Activated CD8-positive, alpha-beta T cell treated with anti-CD3 and anti-CD28 coated beads for 36 hours (primary cell): ENCODE measurements around the gene LNP1. TPM values are rescaled to one million over a fixed set of nuclear protein-coding genes. Genes with fewer than 3 reads are reported as not detected.
"Not testable (repeated sequence)": the region's sequence is repeated elsewhere in the genome, so short reads cannot be mapped to it uniquely, and the experiment has no call there.

Experiments used
- ATAC-seq: fragments of 200-7000 bp; cut with Tn5 transposase; one replicate; pipeline ENCODE4 v1.10.0; 2021; ENCODE audit warnings: mild to moderate bottlenecking, moderate library complexity
- CTCF ChIA-PET: fragments of 350-600 bp; sonication (Branson Sonifier 250); formaldehyde crosslinking; loops from one replicate; lab custom pipeline; 2021; ENCODE audit warnings: antibody characterized with exemption; lab: Charles Lee
- POLR2A ChIA-PET: fragments of 350-600 bp; sonication (Branson Sonifier 250); formaldehyde crosslinking; loops from one replicate; lab custom pipeline; 2021; ENCODE audit warnings: antibody characterized with exemption; lab: Charles Lee
- DNase-seq: peaks from one replicate; pipeline ENCODE4 v3.0.0-alpha.2; 2020
- H3K27ac Mint-ChIP-seq: one replicate; pipeline ENCODE4 v1.8.0; 2021; ENCODE audit warnings: mild to moderate bottlenecking, mixed read lengths
- H3K27me3 Mint-ChIP-seq: one replicate; pipeline ENCODE4 v1.8.0; 2021; ENCODE audit warnings: mixed read lengths
- H3K36me3 Mint-ChIP-seq: one replicate; pipeline ENCODE4 v1.8.0; 2021; ENCODE audit warnings: low read depth, mixed read lengths
- H3K4me1 Mint-ChIP-seq: one replicate; pipeline ENCODE4 v1.8.0; 2021; ENCODE audit warnings: low read depth, mixed read lengths
- H3K4me3 Mint-ChIP-seq: one replicate; pipeline ENCODE4 v1.8.0; 2021; ENCODE audit warnings: mild to moderate bottlenecking, moderate library complexity, mixed read lengths
- H3K9me3 Mint-ChIP-seq: one replicate; pipeline ENCODE4 v1.8.0; 2021; ENCODE audit warnings: mixed read lengths
- intact Hi-C: fragments of 100-400 bp; cut with micrococcal nuclease; formaldehyde crosslinking; loops from one replicate; pipeline ENCODE4 v1.10.0; 2022
- total RNA-seq, 2 experiments: library from RNA; stranded (reverse); gene quantifications; one replicate each; pipeline ENCODE4 v1.2.3, GENCODE V29; 2021
- TF ChIP-seq, protein P1 (sequence below): fragments of 200-600 bp; IDR thresholded peaks from one replicate; pipeline ENCODE4 v1.8.0; 2022; ENCODE audit warnings: antibody characterized with exemption, mild to moderate bottlenecking

Gene LNP1
- total RNA-seq, 2 experiments from 2014 or later: 2.5 TPM

DNA sequence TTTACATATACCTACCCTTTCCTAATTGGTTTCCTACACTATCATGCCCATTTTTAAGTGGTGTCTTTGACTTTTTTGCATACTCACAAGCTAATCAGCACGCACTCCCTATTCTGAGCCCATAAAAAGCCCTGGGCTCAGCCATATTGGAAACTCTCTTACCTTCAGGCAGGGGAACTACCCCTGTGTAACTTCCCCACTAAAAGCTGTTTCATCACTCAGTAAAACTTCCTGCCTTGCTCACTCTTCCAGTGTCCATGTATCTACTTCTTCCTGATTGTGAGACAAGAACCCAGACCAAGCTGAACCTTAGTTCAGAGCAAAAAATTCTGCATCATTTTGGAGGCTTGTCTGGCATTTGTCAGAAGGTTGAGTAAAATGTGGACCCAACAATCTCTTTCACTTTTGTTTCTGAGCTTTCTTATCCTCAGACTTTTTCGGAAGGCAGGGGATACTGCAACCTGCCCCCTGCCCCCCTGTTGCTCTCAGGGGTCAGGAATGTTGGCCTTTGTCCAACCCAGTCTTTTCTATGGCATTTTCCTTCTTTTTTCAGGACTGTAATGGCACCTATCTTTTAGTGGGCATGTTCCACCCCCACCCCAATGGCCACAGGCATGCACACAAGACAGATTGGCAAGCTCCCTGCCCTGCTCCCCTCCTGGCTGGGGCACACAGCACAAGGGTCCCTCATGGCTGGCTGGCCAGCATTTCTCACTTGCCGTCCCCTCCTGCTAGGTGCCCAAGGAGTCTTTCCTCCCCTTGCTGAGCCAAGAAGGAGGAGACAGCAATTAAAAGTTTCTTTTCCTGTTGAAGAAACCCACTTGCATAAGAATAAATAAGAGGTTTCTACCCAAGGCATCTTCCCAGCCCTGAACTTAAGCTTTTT, 64.8 kb downstream of the LNP1 start:
- Mint-ChIP-seq H3K36me3 (peaks cover 3% of the 10 kb centered on the region), H3K4me1 (peaks cover 6% of the 10 kb centered on the region), H3K27ac (no peak overlapping the region), H3K9me3 (peaks cover 12% of the 10 kb centered on the region), H3K27me3 (no peaks in the 10 kb centered on the region), H3K4me3 (no peak overlapping the region)
- intact Hi-C loops: no loop called here
- ATAC-seq (peak; percentile 43), DNase-seq (no peak)
- POLR2A ChIA-PET: interaction anchor here (1.0 kb wide), 1 partner anchor 66 kb away, joined by 3 read pairs; no protein-coding TSS in a partner anchor
- CTCF ChIA-PET: interaction anchor here (0.9 to 1.8 kb wide), 5 partner anchors 10 to 730 kb away, joined by 3 to 9 read pairs (median 4); no protein-coding TSS in a partner anchor
- TF ChIP-seq, protein P1, sequence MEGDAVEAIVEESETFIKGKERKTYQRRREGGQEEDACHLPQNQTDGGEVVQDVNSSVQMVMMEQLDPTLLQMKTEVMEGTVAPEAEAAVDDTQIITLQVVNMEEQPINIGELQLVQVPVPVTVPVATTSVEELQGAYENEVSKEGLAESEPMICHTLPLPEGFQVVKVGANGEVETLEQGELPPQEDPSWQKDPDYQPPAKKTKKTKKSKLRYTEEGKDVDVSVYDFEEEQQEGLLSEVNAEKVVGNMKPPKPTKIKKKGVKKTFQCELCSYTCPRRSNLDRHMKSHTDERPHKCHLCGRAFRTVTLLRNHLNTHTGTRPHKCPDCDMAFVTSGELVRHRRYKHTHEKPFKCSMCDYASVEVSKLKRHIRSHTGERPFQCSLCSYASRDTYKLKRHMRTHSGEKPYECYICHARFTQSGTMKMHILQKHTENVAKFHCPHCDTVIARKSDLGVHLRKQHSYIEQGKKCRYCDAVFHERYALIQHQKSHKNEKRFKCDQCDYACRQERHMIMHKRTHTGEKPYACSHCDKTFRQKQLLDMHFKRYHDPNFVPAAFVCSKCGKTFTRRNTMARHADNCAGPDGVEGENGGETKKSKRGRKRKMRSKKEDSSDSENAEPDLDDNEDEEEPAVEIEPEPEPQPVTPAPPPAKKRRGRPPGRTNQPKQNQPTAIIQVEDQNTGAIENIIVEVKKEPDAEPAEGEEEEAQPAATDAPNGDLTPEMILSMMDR: no peak

DNA sequence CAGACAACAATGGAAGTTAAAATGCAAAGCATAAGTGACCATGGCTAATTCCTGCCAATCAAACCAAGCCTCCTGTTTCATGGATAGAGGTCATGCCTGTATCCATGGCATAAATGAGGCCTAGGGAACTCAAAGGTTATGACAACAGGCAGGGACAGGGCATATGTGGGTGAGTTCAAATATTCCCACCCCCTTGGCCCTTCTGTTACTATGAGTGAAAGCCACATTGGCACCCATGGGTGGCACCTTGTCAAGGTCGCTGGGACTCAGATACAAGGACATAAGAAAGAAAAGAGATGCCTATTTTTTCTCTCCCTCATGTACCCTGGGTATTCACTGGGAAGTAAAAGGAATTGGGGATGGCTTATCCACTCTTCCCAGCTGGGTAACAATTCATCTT, 65.8 kb downstream of the LNP1 start:
- POLR2A ChIA-PET: interaction anchor here (0.6 kb wide), 1 partner anchor 201 kb away, joined by 4 read pairs; no protein-coding TSS in a partner anchor
- CTCF ChIA-PET: interaction anchor here (1.8 kb wide), 1 partner anchor 124 kb away, joined by 4 read pairs; no protein-coding TSS in a partner anchor

DNA sequence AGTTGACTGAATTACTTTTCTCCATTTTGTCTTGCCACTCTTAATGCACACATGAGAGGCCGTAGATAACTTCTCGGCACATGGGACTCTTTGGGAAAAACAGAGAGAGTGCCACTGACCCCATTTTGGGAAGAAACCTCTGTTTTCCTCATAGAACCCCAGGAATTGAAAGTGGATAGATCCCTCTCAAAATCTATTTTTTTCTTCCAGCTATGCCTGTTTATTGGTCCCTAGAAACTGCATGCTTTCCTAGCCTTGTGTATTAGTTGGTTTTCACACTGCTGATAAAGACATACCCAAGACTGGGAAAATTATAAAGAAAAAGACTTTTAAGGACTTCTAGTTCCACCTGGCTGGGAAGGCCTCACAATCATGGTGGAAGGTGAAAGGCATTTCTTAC, 67.3 kb downstream of the LNP1 start:
- Mint-ChIP-seq H3K4me3 (no peak overlapping the region), H3K36me3 (peaks cover 3% of the 10 kb centered on the region), H3K27ac (no peak overlapping the region), H3K4me1 (peaks cover 6% of the 10 kb centered on the region), H3K27me3 (no peaks in the 10 kb centered on the region), H3K9me3 (peaks cover 14% of the 10 kb centered on the region)
- no peak for DNase-seq
- intact Hi-C loops: no loop called here
- ChIA-PET POLR2A (no interaction called here), CTCF (interaction anchor here (1.6 to 2.0 kb wide), 2 partner anchors 121 to 123 kb away, joined by 3 to 7 read pairs; no protein-coding TSS in a partner anchor)
- TF ChIP-seq, protein P1: no peak
- ATAC-seq: no peak

More for the DNA sequence above, 65.8 kb downstream of the LNP1 start:
- Mint-ChIP-seq H3K4me3 (no peak overlapping the region), H3K27me3 (no peaks in the 10 kb centered on the region), H3K9me3 (peaks cover 12% of the 10 kb centered on the region), H3K4me1 (peaks cover 6% of the 10 kb centered on the region), H3K36me3 (peaks cover 3% of the 10 kb centered on the region), H3K27ac (no peak overlapping the region)
- intact Hi-C loops: no loop called here
- DNase-seq: no peak
- no peak for ATAC-seq
- TF ChIP-seq, protein P1: no peak

DNA sequence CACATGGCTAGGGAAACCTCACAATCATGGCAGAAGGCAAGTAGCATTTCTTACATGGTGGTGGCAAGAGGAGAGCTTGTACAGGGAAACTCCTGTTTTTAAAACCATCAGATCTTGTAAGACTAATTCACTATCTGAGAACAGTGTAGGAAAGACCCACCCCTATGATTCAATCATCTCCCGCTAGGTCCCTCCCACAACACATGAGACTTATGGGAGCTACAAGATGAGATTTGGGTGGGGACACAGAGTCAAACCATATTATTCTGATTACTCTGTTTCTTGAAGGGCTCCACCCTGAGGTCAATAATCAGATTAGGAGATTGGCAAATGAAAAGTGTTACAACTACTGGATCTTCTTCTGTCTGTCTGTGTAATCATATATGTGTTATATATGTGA, 69.6 kb downstream of the LNP1 start:
- Mint-ChIP-seq H3K9me3 (peaks cover 14% of the 10 kb centered on the region), H3K27ac (no peak overlapping the region), H3K4me3 (no peak overlapping the region), H3K4me1 (peaks cover 3% of the 10 kb centered on the region), H3K27me3 (no peaks in the 10 kb centered on the region), H3K36me3 (peaks cover 3% of the 10 kb centered on the region)
- ChIA-PET CTCF (interaction anchor here (1.3 kb wide), 1 partner anchor 217 kb away, joined by 3 read pairs; no protein-coding TSS in a partner anchor), POLR2A (no interaction called here)
- intact Hi-C loops: no loop called here
- DNase-seq (no peak), ATAC-seq (no peak)
- TF ChIP-seq, protein P1: no peak

DNA sequence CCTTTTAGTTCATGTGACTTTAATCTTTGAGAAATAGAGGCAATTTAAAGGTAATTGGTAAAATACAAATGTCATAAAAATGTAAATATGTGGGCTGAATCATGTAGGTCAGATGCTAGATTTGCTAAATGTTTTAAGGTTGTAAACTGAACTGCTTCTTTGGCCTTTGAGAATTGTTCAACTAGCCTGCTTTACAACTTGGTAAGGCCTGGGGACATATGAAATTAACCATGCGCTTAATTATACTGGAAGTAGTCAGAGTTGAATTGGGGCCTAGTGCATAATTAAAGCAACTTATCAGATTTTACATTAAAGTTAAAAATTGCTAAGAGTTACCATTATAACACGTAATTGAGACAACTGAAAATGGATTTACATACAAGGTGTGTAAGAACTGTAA, 70.1 kb downstream of the LNP1 start:
- H3K4me3 Mint-ChIP-seq: no peak overlapping the region
- ChIA-PET POLR2A (no interaction called here), CTCF (interaction anchor here (1.3 kb wide), 1 partner anchor 217 kb away, joined by 3 read pairs; no protein-coding TSS in a partner anchor)
- intact Hi-C loops: no loop called here
- peaks cover 3% of the 10 kb centered on the region for H3K36me3 Mint-ChIP-seq
- H3K27ac Mint-ChIP-seq: no peak overlapping the region
- no peaks in the 10 kb centered on the region for H3K4me1 Mint-ChIP-seq
- TF ChIP-seq, protein P1: no peak
- H3K27me3 Mint-ChIP-seq: peaks cover 2% of the 10 kb centered on the region
- ATAC-seq: no peak
- no peak for DNase-seq
- peaks cover 14% of the 10 kb centered on the region for H3K9me3 Mint-ChIP-seq

DNA sequence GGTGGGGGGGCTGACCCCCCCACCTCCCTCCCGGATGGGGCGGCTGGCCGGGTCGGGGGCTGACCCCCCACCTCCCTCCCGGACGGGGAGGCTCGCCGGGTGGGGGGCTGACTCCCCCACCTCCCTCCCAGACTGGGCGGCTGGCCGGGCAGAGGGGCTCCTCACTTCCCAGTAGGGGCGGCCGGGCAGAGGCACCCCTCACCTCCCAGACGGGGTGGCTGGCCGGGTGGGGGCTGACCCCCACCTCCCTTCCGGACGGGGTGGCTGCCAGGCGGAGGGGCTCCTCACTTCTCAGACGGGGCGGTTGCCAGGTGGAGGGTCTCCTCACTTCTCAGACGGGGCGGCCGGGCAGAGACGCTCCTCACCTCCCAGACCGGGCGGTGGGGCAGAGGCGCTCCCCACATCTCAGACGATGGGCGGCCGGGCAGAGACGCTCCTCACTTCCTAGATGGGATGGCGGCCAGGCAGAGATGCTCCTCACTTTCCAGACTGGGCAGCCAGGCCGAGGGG, 76.6 kb downstream of the LNP1 start:
- CTCF ChIA-PET, POLR2A ChIA-PET, H3K4me3 Mint-ChIP-seq, H3K4me1 Mint-ChIP-seq, H3K27ac Mint-ChIP-seq, H3K9me3 Mint-ChIP-seq, DNase-seq, intact Hi-C loops, ATAC-seq, H3K36me3 Mint-ChIP-seq: not testable (repeated sequence)
- H3K27me3 Mint-ChIP-seq: peaks cover 12% of the 10 kb centered on the region

DNA sequence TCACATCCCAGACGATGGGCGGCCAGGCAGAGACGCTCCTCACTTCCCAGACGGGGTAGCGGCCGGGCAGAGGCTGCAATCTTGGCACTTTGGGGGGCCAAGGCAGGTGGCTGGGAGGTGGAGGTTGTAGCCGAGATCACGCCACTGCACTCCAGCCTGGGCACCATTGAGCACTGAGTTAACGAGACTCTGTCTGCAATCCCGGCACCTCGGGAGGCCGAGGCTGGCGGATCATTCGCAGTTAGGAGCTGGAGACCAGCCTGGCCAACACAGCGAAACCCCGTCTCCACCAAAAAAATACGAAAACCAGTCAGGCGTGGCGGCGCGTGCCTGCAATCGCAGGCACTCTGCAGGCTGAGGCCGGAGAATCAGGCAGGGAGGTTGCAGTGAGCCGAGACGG, 77.2 kb downstream of the LNP1 start:
- intact Hi-C loops, H3K27ac Mint-ChIP-seq, ATAC-seq, H3K4me3 Mint-ChIP-seq, H3K9me3 Mint-ChIP-seq, H3K4me1 Mint-ChIP-seq, POLR2A ChIA-PET, DNase-seq, H3K36me3 Mint-ChIP-seq, CTCF ChIA-PET: not testable (repeated sequence)
- H3K27me3 Mint-ChIP-seq: peaks cover 14% of the 10 kb centered on the region
